ENCODE measurements around the gene PPFIA3. TPM values are rescaled to one million over a fixed set of nuclear protein-coding genes. Genes with fewer than 3 reads are reported as not detected.
A peak's percentile ranks its signal among the peaks of the same experiment; 100 is the strongest.

Gene PPFIA3
- total RNA-seq, 5 donors from 2014 or later (not counting 1 experiment from before 2014, with no cell fraction given): 3.8 to 4.7 (median 4.1) TPM

DNA sequence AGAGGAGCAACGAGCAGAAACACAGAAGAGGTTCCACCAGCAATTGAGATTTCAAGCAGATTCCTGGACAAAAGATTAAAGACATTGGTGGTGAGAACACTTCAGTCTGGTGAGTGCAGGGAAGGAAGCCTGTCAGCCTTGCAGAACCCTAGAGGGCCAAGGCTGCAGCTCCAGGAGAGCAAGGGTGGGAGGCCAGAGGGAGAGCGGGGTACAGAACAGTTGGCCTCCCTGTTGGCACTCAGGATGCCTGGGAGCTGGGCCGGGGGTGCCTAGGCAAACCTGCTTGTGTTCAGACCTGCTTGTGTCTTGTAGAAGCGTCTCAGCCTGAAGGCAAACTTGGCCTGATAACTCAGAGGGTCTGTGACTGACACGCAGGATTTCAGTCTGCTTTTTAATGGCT is 10.3 kb upstream of the PPFIA3 start:
- WGBS (ENCODE audit: insufficient coverage): 96% methylated on average over 3 of the region's 5 CpGs

DNA sequence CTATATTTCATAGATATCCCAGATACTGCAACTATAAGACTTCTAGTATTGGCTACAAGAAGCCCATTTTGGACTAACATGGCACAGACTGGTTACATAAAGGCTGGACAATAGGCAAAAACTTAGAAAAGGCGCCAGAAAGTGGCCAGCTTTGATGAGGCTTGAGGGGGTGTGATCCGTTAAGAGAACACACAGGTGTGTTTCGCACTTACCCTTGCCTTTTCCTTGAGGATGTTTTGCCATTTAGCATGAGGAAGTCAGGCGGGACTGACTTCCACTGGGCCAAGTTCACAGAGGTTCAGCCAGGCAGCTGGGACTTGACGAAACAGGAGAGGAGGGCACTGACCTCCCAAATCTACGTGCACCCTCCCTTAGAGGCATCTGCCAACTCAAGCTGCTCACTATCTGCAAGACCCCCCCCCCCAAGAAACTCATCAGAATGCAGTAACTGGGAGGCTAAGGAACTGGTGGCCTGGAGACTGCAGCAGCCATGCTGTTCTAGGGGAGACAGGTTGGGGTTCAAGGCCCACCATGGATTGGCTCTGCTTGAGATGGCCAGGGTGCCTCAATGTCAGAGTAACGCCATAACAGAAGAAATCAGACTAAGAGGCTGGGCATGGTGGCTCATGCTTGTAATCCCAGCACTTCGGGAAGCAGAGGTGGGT is 9.6 kb upstream of the PPFIA3 start:
- H3K36me3 ChIP-seq (ENCODE audit: control insufficient read depth in 2 of 2, extremely low read depth in 1 of 2, insufficient read depth in 1 of 2, low read length in 1 of 2): peaks cover 23 to 38% of the 10 kb centered on the region in 2 donors
- H3K27me3 ChIP-seq (replicated peaks in 1 of 2; ENCODE audit: control insufficient read depth in 2 of 2, extremely low read depth in 1 of 2, insufficient read depth in 2 of 2, low read length in 1 of 2): no peaks in the 10 kb centered on the region
- H3K9me3 Mint-ChIP-seq: no peaks in the 10 kb centered on the region
- CTCF ChIA-PET: no interaction called here
- peaks cover 16 to 23% (median 16%) of the 10 kb centered on the region in 3 donors for H3K4me1 Mint-ChIP-seq
- H3K4me3 Mint-ChIP-seq: no peak overlapping the region
- POLR2A ChIA-PET: no interaction called here
- H3K36me3 Mint-ChIP-seq: peaks cover 30% of the 10 kb centered on the region
- H3K27me3 Mint-ChIP-seq: no peaks in the 10 kb centered on the region
- 98% methylated on average over 5 of the region's 8 CpGs for WGBS (ENCODE audit: insufficient coverage)
- H3K4me1 ChIP-seq (ENCODE audit: control insufficient read depth in 1 of 2, extremely low read depth in 1 of 2, insufficient read depth in 2 of 2, low read length in 2 of 2): peaks cover 2 to 11% of the 10 kb centered on the region in 2 experiments
- DNase-seq: no peak
- ATAC-seq (replicated peaks in 1 of 4): no peak
- no peak overlapping the region for H3K4me3 ChIP-seq (ENCODE audit: control insufficient read depth in 1 of 2, extremely low read depth in 1 of 2, low read length in 1 of 2)
- no peak overlapping the region for H3K27ac ChIP-seq (ENCODE audit: low read length)
- no peak overlapping the region for H3K27ac Mint-ChIP-seq
- H3K9me3 ChIP-seq: no peaks in the 10 kb centered on the region

More for the DNA sequence above, 10.3 kb upstream of the PPFIA3 start:
- Mint-ChIP-seq H3K36me3 (peaks cover 32% of the 10 kb centered on the region), H3K4me3 (no peak overlapping the region), H3K27ac (no peak overlapping the region), H3K4me1 (peaks cover 16 to 22% (median 16%) of the 10 kb centered on the region in 3 donors), H3K9me3 (no peaks in the 10 kb centered on the region), H3K27me3 (no peaks in the 10 kb centered on the region)
- no peak for ATAC-seq (replicated peaks in 1 of 4)
- Histone ChIP-seq H3K4me1 (ENCODE audit: control insufficient read depth in 1 of 2, extremely low read depth in 1 of 2, insufficient read depth in 2 of 2, low read length in 2 of 2) (peaks cover 2 to 10% of the 10 kb centered on the region in 2 experiments), H3K36me3 (ENCODE audit: control insufficient read depth in 2 of 2, extremely low read depth in 1 of 2, insufficient read depth in 1 of 2, low read length in 1 of 2) (peaks cover 29 to 44% of the 10 kb centered on the region in 2 donors), H3K4me3 (ENCODE audit: control insufficient read depth in 1 of 2, extremely low read depth in 1 of 2, low read length in 1 of 2) (no peak overlapping the region), H3K27me3 (replicated peaks in 1 of 2; ENCODE audit: control insufficient read depth in 2 of 2, extremely low read depth in 1 of 2, insufficient read depth in 2 of 2, low read length in 1 of 2) (peaks cover 0 to 3% of the 10 kb centered on the region in 2 experiments), H3K9me3 (no peaks in the 10 kb centered on the region), H3K27ac (ENCODE audit: low read length) (no peak overlapping the region)
- POLR2A ChIA-PET: interaction anchor here in 1 of 2 donors (0.6 kb wide), 1 partner anchor 21 kb away, joined by 3 read pairs; no protein-coding TSS in a partner anchor
- CTCF ChIA-PET: interaction anchor here in 1 of 2 donors (1.3 kb wide), 1 partner anchor 11 kb away, joined by 3 read pairs; no protein-coding TSS in a partner anchor
- no peak for DNase-seq

DNA sequence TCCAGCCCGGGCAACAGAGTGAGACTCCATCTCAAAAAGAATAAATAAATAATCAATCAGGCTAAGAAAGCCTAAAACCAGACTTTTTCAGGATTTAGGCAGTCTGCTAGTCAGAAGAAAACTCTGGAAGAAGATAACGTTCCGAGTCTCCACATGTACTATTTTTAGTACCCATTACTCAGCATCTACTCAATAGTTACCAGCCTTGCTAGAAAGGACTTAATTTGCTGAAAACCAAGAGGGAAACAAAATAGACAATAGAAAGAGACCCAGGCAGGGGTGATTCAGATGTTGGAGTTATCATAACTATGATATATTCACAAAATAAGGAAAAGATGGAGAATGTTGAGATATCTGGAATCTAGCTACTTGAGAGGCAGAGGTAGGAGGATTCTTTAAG is 8.8 kb upstream of the PPFIA3 start:
- Histone ChIP-seq H3K4me1 (ENCODE audit: control insufficient read depth in 1 of 2, extremely low read depth in 1 of 2, insufficient read depth in 2 of 2, low read length in 2 of 2) (peaks cover 2 to 20% of the 10 kb centered on the region in 2 experiments), H3K27me3 (replicated peaks in 1 of 2; ENCODE audit: control insufficient read depth in 2 of 2, extremely low read depth in 1 of 2, insufficient read depth in 2 of 2, low read length in 1 of 2) (no peaks in the 10 kb centered on the region), H3K27ac (ENCODE audit: low read length) (no peak overlapping the region), H3K4me3 (ENCODE audit: control insufficient read depth in 1 of 2, extremely low read depth in 1 of 2, low read length in 1 of 2) (no peak overlapping the region), H3K9me3 (no peaks in the 10 kb centered on the region), H3K36me3 (ENCODE audit: control insufficient read depth in 2 of 2, extremely low read depth in 1 of 2, insufficient read depth in 1 of 2, low read length in 1 of 2) (peaks cover 14 to 31% of the 10 kb centered on the region in 2 donors)
- H3K9me3 Mint-ChIP-seq: no peaks in the 10 kb centered on the region
- POLR2A ChIA-PET: no interaction called here
- no peak overlapping the region for H3K4me3 Mint-ChIP-seq
- no CpG with 5 or more reads among the region's 3 CpGs for WGBS (ENCODE audit: insufficient coverage)
- ATAC-seq (replicated peaks in 1 of 4) (no peak), DNase-seq (no peak)
- CTCF ChIA-PET: interaction anchor here in 1 of 2 donors (0.7 kb wide), 1 partner anchor 111 kb away, joined by 3 read pairs; no protein-coding TSS in a partner anchor
- H3K4me1 Mint-ChIP-seq: peaks cover 18 to 29% (median 19%) of the 10 kb centered on the region in 3 donors
- peaks cover 25% of the 10 kb centered on the region for H3K36me3 Mint-ChIP-seq
- no peak overlapping the region for H3K27ac Mint-ChIP-seq
- no peaks in the 10 kb centered on the region for H3K27me3 Mint-ChIP-seq

DNA sequence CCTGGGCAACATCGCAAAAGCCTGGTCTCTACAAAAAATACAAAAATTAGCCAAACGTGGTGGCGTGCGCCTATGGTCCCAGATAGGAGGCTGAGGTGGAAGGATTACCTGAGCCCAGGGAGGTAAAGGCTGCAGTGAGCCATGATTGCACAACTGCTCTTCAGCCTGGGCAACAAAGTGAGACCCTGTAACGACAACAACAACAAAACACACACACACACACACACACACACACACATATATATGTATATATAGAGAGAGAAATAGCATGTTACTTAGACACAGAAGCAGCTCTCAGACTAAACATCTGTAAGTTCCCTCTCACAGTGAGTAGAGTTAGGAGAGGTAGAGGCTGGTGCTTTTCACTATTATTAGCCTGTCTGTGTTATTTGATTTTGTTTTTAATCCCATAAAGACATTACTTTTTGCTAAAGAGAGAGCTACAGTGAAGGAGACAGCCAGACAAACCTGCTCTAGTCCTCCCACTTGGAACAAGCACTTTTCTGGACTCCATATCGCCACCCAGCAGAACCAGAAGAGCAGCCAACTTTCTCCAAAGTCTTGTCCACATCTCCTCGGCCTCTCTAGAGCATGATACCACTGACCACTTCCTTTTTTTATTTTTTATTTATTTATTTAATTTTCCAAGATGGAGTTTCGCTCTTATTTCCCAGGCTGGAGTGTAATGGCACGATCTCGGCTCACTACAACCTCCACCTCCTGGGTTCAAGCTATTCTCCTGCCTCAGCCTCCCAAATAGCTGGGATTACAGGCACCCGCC is 7.9 kb upstream of the PPFIA3 start:
- Histone ChIP-seq H3K27me3 (replicated peaks in 1 of 2; ENCODE audit: control insufficient read depth in 2 of 2, extremely low read depth in 1 of 2, insufficient read depth in 2 of 2, low read length in 1 of 2) (no peaks in the 10 kb centered on the region), H3K4me3 (ENCODE audit: control insufficient read depth in 1 of 2, extremely low read depth in 1 of 2, low read length in 1 of 2) (no peak overlapping the region), H3K36me3 (ENCODE audit: control insufficient read depth in 2 of 2, extremely low read depth in 1 of 2, insufficient read depth in 1 of 2, low read length in 1 of 2) (peaks cover 10 to 24% of the 10 kb centered on the region in 2 donors), H3K4me1 (ENCODE audit: control insufficient read depth in 1 of 2, extremely low read depth in 1 of 2, insufficient read depth in 2 of 2, low read length in 2 of 2) (peaks cover 2 to 20% of the 10 kb centered on the region in 2 experiments), H3K9me3 (no peaks in the 10 kb centered on the region), H3K27ac (ENCODE audit: low read length) (no peak overlapping the region)
- no peak overlapping the region for H3K4me3 Mint-ChIP-seq
- H3K9me3 Mint-ChIP-seq: no peaks in the 10 kb centered on the region
- ATAC-seq (replicated peaks in 1 of 4): no peak
- peaks cover 21% of the 10 kb centered on the region for H3K36me3 Mint-ChIP-seq
- no peak overlapping the region for H3K27ac Mint-ChIP-seq
- no peak for DNase-seq
- H3K27me3 Mint-ChIP-seq: no peaks in the 10 kb centered on the region
- peaks cover 19 to 33% (median 21%) of the 10 kb centered on the region in 3 donors for H3K4me1 Mint-ChIP-seq
- 86% methylated on average over 1 of the region's 11 CpGs for WGBS (ENCODE audit: insufficient coverage)
- POLR2A ChIA-PET: no interaction called here
- CTCF ChIA-PET: no interaction called here

DNA sequence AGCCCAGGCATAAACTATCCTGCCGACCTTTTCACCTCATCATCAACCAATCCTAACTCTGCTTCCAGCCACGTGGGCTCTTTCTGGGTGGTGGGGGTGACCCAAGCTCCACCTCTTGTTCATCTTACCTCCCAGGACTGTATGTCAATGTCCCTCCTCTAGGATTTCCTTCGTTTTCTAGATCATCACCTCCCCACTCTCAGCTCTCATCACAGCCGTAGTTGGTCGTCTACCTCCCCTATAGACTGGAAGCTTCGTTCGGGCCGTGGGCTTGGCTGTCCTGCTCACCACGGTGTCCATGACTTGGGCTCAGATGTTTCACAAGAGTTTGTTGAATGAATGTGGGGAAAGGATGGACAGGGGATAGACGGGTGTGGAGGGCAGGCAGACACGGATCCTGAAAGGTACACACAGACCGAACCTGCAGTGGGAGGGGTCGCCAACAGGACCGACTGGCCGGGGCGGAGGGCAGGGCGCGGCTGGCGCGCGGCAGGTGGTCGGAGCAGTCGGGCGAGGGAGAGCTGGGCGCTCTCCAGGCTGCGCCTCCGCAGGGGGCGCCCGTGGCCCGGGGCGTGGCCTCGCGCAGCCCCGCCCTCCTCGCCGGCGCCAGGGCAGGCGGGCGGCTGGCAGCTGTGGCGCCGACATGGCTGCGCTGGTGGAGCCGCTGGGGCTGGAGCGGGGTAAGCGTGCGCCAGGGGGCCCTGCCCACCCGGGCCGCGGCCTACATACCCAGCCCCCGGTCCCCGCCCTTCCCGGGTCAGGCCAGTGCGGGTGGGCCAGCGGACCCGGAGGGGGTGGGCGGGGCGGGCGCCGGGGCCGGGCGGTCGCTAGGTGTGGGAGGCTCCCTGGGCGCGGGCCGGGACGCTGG is 5.3 kb upstream of the PPFIA3 start, which contains the start of gene LIN7B:
Gene LIN7B (plus strand): TSS at position 609 of the 868 bp plus-strand sequence. CDS start 35 bp downstream, at position 644.
- Histone ChIP-seq H3K4me1 (ENCODE audit: control insufficient read depth in 1 of 2, extremely low read depth in 1 of 2, insufficient read depth in 2 of 2, low read length in 2 of 2) (peaks cover 6 to 34% of the 10 kb centered on the region in 2 experiments), H3K27me3 (replicated peaks in 1 of 2; ENCODE audit: control insufficient read depth in 2 of 2, extremely low read depth in 1 of 2, insufficient read depth in 2 of 2, low read length in 1 of 2) (no peaks in the 10 kb centered on the region), H3K9me3 (no peaks in the 10 kb centered on the region), H3K27ac (ENCODE audit: low read length) (peak within 1 kb of the TSS; percentile 7), H3K4me3 (ENCODE audit: control insufficient read depth in 1 of 2, extremely low read depth in 1 of 2, low read length in 1 of 2) (peak within 1 kb of the TSS; percentile 60 to 73), H3K36me3 (ENCODE audit: control insufficient read depth in 2 of 2, extremely low read depth in 1 of 2, insufficient read depth in 1 of 2, low read length in 1 of 2) (peaks cover 2 to 6% of the 10 kb centered on the region in 2 donors)
- no peaks in the 10 kb centered on the region for H3K9me3 Mint-ChIP-seq
- WGBS (ENCODE audit: insufficient coverage): under 1% methylated on average over 52 of the region's 66 CpGs
- H3K36me3 Mint-ChIP-seq: peaks cover 5% of the 10 kb centered on the region
- H3K27me3 Mint-ChIP-seq: no peaks in the 10 kb centered on the region
- peak; percentile 65 to 70 (median 69) for ATAC-seq (replicated peaks in 1 of 4)
- peak; percentile 45 to 90 (median 68) for DNase-seq
- CTCF ChIA-PET: interaction anchor here (0.6 to 2.8 kb wide), 7 partner anchors 9 to 363 kb away, joined by 3 to 21 read pairs (median 3); partner anchors contain the start of genes GYS1 (in 1 of the 2) and RUVBL2 (in 1 of the 2)
- POLR2A ChIA-PET: interaction anchor here in 1 of 2 donors (1.1 kb wide), 1 partner anchor 14 kb away, joined by 7 read pairs; no protein-coding TSS in a partner anchor
- peaks cover 36 to 46% (median 36%) of the 10 kb centered on the region in 3 donors for H3K4me1 Mint-ChIP-seq
- peak within 1 kb of the TSS; percentile 86 to 89 for H3K27ac Mint-ChIP-seq
- peak within 1 kb of the TSS; percentile 79 to 85 (median 84) for H3K4me3 Mint-ChIP-seq
